Stimulated activated CD4-positive, alpha-beta T cell treated with anti-CD3 and anti-CD28 coated beads, Interleukin-1b, Interleukin-23, amount 100 ng/mL, for 1 hour (primary cell): Measurements from ENCODE around the gene TNFRSF25.

ENCODE experiments used
- DNase-seq, 2 donors: peaks; one replicate each; pipeline ENCODE4 v3.0.0-alpha.2; 2020; ENCODE audit warnings: low read depth in 2 of 2

The TNFRSF25 gene

DNA sequence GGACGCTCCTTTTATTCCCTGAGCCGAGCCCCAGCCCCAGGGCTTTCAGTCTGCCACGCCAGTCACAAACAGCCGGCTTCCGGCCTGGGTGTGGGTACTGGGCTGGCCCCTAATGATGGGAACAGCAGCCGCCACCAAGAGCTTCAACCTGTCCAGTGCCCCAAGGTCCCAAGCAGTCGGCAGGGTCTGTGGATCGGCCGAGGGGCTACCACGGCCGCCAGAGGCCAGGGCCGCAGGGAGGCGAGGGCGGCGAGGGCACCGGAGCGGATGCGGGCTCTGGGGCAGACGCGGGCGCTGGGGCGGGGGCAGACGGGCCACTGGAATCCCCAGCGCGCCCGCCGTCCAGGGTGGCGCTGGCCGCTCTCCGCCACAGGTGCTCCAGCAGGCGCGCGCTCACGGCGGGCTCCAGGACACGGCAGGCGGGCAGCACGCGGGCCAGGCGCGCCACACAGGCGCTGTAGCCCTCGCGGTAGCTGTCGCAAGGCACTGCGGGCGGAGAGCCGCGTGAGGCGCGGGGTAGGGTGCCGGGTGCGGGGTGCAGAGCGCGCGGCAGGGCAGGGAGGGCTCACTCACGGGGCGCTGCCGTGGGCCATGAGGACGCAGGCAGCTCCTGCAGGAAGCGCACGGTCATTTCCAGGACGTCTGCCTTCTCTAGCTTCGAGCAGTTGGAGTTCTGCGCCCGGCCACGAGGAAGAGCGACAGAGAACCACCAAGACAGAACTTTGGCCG lies 47.1 kb downstream of the TNFRSF25 start:
- DNase-seq = no peak

DNA sequence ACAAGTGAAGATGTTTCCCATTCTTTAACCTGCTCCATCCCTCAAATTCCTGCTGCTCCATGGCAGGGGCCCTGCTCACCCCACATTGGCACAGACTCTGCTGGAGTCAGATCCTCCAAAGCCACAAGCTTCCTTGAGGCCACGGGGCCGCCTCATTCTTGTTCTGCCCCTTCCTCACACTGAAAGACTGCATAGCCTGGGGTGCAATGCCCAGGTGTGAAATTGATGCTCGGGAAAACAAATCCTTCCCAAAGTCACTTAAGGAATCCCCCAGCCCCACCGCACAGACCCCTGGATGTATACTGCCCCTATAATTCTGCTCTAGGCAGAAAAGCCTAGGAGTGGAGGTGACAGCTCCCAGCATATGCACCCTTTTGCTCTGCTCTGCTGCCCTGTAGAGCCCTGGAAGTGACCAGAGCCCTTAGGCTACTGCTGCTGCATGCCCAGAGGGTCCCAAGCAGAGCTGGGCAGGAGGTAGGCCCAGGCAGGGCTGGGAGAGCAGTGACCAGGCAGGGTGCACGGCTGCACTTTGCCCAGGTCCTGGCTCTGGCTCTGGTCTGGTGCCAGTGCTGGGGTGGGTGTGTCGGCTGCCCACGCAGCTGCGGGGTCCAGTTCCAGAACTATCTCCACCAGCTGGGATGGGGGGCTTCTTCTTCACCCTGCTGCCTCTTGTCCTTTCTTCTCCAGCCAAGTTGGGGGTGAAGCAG lies 47.9 kb downstream of the TNFRSF25 start:
- no peak for DNase-seq

DNA sequence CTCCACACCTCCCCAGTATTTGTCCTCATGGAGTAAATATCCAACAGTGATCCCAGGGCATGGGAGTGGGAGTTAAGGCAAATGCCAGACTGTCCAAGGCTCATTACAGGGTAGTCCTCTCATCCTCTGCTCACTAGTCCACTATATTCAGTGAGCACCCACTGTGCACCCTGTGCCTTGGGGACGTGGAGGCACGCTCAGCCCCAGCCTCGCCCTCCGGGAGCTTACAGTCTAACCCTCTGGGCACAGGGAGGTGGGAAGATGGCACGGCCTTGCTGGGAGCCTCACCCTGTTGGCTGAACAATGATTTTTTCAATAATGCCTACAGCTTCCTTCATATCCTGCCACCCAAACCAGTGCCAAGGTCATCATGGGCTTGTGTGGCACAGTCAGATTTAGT lies 49.1 kb downstream of the TNFRSF25 start:
- no peak for DNase-seq

DNA sequence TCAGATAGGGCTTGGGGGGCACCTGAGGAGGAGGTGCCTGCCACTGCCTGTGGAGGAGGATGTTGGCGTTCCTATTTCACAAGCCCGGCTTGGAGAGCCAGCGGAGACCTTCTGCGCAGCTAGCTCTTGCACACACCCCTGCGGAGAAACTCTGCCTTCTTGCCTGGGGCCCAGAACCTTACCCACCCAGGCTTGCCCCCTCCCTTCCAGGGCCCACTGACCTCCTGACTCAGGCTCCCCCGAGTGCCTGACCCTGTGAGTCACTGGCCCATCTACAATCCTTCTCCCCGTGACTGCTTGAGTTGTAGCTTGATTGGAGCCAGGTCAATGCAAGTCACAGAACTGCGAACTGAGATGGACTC lies 49.7 kb downstream of the TNFRSF25 start:
- DNase-seq = no peak

DNA sequence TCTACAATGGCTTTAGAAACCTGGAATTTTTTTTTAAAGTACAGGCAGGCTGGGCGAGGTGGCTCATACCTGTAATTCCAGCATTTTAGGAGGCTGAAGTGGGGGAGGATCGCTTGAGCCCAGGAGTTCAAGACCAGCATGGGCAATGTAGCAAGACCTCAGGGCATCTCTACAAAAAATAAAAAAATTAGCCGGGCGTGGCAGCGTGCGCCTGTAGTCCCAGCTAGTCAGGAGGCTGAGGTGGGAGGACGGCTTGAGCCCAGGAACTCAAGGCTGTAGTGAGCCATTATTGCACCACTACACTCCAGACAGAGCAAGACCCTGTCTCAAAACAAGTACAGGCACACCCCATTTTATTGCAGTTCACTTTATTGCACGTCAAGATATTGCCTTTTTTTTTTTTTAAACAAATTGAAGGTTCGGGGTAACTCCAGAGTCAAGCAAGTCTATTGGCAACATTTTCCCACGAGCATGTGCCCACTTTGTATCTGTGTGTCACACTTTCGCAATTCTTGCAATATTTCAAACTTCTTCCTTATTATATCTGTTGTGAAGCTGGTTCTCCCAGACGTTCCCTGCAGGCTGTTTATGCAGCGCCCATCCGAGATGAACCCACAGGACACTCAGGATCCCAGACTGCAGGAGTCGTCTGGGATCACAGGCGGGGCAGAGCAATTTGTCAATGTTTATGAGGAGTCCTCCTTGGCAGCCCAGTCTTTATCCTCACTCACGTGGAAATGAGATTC lies 50.9 kb downstream of the TNFRSF25 start:
- no peak for DNase-seq

DNA sequence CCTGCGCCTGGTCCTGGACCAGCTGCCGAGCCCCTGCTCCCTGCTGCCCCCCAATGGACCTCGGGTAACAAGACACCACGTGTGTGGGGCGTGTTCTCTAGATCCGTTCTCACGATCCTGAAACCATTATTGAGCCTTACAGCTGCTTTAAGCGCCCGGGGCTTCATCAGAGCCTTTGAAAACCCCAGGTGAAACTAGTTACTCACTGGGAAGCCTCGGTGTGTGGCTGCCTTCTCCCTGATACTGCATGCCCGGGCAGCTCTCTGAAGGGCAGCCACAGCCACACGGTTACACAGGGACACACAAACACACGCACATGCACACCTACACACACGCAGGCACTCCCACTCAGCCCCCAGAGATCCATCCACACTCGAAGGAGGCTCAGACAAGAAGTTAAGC lies 51.5 kb downstream of the TNFRSF25 start:
- DNase-seq = no peak

DNA sequence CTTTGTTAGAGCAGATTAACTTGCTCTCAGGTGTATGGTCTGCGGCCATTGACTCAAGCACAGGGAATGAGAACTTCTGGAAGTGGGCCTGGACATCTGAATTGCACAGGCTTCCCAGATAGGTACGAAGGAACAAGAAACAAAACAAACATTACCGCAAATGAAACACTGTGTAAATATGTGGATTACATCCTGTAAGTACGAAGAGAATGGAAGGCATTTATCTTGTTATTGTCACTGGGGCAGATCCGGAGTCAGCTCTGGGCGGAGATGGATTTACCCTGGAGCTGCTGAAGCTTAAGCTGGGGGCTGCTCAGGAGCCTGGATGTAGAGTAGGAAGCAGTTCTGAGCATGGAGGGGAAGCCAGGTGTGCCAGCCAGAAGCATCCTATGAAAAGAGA lies 53.1 kb downstream of the TNFRSF25 start:
- no peak for DNase-seq
